Activated T-cell treated with anti-CD3 and anti-CD28 coated beads, Interleukin-2, amount 50 U/mL, for 24 hours (primary cell): ENCODE results near the gene KRT75.

ENCODE experiments used
- DNase-seq: peaks from one replicate; pipeline ENCODE4 v3.0.0-alpha.2; 2020
- H3K27ac Mint-ChIP-seq: 2 replicates; pipeline ENCODE4 v1.8.0; 2020; ENCODE audit warnings: mild to moderate bottlenecking, mixed read lengths
- H3K27me3 Mint-ChIP-seq: 2 replicates; pipeline ENCODE4 v1.8.0; 2020; ENCODE audit warnings: mixed read lengths
- H3K36me3 Mint-ChIP-seq: 2 replicates; pipeline ENCODE4 v1.8.0; 2020; ENCODE audit warnings: low read depth, mixed read lengths
- H3K4me1 Mint-ChIP-seq: 2 replicates; pipeline ENCODE4 v1.8.0; 2020; ENCODE audit warnings: low read depth, mixed read lengths
- H3K4me3 Mint-ChIP-seq: 2 replicates; pipeline ENCODE4 v1.8.0; 2020; ENCODE audit warnings: mild to moderate bottlenecking, moderate library complexity, mixed read lengths
- H3K9me3 Mint-ChIP-seq: 2 replicates; pipeline ENCODE4 v1.8.0; 2020; ENCODE audit warnings: mixed read lengths

Gene KRT75

DNA sequence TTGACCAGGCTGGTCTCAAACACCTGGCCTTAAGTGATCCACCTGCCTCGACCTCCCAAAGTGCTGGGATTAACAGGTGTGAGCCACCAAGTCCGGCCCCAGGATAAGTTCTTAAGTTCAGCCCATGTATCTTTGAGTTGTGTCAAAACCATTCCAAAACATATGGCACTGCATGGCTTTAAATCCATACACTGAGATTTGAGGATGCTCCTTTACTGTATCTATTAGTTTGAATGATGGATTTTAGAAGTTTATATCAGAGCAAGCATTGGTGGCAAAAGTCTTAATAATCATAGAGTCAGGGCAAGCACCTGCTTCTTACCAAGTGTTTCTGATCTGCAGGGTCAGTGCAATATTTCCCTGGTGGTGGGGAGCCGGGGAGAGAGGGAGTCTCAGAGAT, 11.7 kb upstream of the KRT75 start:
- no peak overlapping the region for H3K27ac Mint-ChIP-seq
- no peaks in the 10 kb centered on the region for H3K4me1 Mint-ChIP-seq
- H3K9me3 Mint-ChIP-seq, result no peaks in the 10 kb centered on the region
- H3K27me3 Mint-ChIP-seq, result peaks cover 50% of the 10 kb centered on the region
- DNase-seq, result no peak
- no peaks in the 10 kb centered on the region for H3K36me3 Mint-ChIP-seq
- no peak overlapping the region for H3K4me3 Mint-ChIP-seq

DNA sequence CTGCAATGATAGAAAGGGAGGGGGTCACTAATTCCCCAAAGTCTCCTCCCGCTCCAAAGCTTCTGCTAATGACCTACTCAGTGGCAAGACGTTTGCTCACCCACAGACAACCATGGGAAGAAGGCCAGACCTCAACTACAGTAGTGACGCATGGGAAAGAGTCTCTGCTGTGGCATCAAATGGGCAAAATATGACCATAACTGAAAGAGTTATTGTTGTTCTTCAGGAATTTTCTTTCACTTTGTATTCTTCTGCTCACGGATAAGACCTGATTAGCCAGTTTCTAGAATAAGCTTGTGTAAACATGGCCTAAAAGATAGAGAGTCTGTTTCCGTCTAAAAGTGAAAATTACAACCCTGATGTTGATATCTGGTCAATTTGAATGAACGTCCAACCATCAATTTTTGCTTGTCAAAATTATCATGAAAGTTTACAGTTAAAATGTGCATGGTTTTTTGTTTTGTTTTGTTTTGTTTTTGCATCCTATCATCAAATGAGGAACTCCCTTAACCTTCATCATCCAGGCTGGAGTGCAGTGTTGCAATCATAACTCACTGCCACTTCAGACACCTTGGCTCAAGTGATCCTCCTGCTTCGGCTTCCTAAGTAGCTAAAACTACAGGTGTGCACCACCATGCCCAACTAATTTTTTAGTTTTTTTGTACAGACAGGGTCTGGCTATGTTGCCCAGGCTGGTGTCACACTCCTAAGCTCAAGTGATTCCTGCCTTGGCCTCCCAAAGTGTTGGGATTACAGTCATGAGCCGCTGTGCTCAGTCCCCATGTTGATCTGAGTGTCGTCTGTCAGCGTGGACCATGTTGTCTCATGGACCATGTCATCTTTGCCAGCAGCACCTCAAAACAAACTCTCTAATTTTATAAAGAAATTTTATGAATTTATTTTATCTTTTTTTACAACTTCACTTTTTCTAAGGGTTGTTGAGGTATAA, 10.8 kb upstream of the KRT75 start:
- no peaks in the 10 kb centered on the region for H3K36me3 Mint-ChIP-seq
- H3K27ac Mint-ChIP-seq, result no peak overlapping the region
- H3K9me3 Mint-ChIP-seq, result no peaks in the 10 kb centered on the region
- peaks cover 49% of the 10 kb centered on the region for H3K27me3 Mint-ChIP-seq
- no peak overlapping the region for H3K4me3 Mint-ChIP-seq
- H3K4me1 Mint-ChIP-seq, result no peaks in the 10 kb centered on the region
- no peak for DNase-seq

GRCh38 chr12:52443966-52444365, 9.8 kb upstream of the KRT75 start:
- no peaks in the 10 kb centered on the region for H3K4me1 Mint-ChIP-seq
- no peak overlapping the region for H3K27ac Mint-ChIP-seq
- no peaks in the 10 kb centered on the region for H3K9me3 Mint-ChIP-seq
- no peaks in the 10 kb centered on the region for H3K36me3 Mint-ChIP-seq
- DNase-seq, result no peak
- peaks cover 49% of the 10 kb centered on the region for H3K27me3 Mint-ChIP-seq
- H3K4me3 Mint-ChIP-seq, result no peak overlapping the region

DNA sequence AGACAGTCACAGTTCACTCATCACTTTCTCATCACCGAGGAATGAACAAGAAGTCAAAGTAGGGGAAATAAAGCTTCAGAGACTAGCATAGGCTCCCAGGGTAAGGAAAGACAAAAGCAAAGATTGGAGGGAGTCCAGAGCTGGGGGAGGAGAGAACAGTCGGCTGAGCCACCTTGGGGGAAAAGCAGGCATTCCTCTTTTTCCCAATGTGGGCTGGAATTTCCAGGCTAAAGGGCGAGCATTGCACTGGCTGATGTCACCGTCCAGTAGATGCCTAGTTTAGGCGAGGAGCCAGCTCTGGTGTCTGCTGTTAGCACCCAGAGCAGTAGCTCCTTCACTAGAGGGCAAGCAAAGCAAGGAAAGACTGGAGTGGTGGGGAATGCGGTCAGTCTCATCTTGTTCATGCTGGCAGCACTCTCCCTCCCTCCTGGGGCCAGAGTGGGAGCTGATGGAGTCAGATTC, 8.5 kb upstream of the KRT75 start:
- Mint-ChIP-seq H3K27ac (no peak overlapping the region), H3K27me3 (peaks cover 49% of the 10 kb centered on the region), H3K36me3 (no peaks in the 10 kb centered on the region), H3K4me3 (no peak overlapping the region), H3K4me1 (no peaks in the 10 kb centered on the region), H3K9me3 (no peaks in the 10 kb centered on the region)
- DNase-seq, result no peak

DNA sequence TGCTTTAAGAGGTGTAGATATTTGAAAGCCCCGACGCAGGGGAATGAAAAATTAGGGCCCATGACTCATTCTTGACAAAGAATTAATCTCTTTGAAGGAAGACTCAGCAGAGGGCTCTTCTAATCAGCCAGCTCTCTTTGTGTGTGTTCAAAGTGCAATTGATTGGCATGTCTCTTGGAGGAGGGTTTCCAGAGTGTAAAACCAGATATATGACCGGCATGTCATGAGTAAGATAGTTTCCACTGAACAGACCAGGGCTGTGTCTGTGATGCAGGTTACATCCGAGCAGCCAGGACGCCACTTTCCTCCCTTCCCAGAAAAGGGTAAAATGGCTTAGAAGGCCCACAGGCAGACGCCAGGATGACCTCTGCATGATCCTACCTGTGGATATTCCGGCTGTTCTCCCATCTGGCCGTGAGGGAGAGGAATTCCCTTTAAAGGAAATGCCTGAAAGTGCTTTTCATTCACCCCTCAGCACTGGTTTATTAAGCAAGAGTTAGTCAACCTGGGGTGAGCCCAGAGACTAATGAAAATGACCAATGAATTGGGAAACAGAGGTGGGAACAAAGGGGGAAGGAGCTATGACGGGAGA, 7.2 kb upstream of the KRT75 start:
- no peak overlapping the region for H3K4me3 Mint-ChIP-seq
- H3K36me3 Mint-ChIP-seq, result no peaks in the 10 kb centered on the region
- no peaks in the 10 kb centered on the region for H3K4me1 Mint-ChIP-seq
- no peak for DNase-seq
- H3K27me3 Mint-ChIP-seq, result peaks cover 53% of the 10 kb centered on the region
- H3K27ac Mint-ChIP-seq, result no peak overlapping the region
- no peaks in the 10 kb centered on the region for H3K9me3 Mint-ChIP-seq

DNA sequence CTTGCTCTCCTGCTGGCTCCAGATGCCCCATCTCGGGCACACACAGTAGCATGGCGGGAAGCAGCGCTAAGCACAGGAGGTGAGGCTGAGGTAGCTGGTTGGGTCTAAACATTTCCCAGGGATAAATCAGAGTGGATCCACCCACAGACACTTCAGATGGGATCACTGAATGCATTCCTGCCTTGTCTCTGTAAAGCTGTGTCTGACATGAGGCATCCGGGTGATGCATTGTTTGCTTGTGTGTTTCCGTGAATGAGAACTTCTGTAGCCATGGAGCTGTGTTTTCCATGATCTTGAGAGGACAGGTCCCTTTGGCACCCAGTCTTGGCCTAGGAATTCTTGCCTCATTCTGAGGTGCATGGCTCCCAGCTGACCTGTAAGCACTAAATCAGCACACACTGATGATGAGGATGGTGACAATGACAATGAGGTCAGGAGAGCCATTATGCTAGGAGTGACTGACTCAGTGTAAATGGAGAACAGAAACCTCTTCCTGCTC, 6.7 kb upstream of the KRT75 start:
- no peak for DNase-seq
- Mint-ChIP-seq H3K9me3 (no peaks in the 10 kb centered on the region), H3K4me1 (no peaks in the 10 kb centered on the region), H3K36me3 (no peaks in the 10 kb centered on the region), H3K4me3 (no peak overlapping the region), H3K27me3 (peaks cover 51% of the 10 kb centered on the region), H3K27ac (no peak overlapping the region)

DNA sequence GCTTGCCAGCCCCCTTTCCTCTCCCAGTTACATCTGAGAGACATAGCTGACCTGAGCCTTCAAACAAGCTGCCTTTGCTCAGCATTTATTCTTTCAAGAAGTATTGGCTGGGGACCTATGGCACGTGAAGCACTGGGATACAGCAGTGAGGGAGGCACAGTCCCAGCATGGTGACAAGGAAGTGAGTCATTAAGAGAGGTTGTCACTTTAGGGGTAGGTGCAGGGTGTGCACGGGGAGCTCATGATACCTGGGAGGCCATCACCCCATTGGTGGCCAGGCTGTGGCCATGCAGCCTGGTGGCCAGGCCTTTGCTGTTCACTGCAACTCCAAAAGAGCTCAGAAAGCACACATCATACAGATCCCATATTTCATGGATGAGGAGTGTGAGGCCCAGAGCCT, 5.7 kb upstream of the KRT75 start:
- Mint-ChIP-seq H3K9me3 (no peaks in the 10 kb centered on the region), H3K4me1 (no peaks in the 10 kb centered on the region), H3K4me3 (no peak overlapping the region), H3K27me3 (peaks cover 49% of the 10 kb centered on the region), H3K36me3 (no peaks in the 10 kb centered on the region), H3K27ac (no peak overlapping the region)
- no peak for DNase-seq

- Mint-ChIP-seq H3K4me1 (no peaks in the 10 kb centered on the region), H3K27me3 (peaks cover 52% of the 10 kb centered on the region), H3K9me3 (no peaks in the 10 kb centered on the region), H3K4me3 (no peak overlapping the region), H3K27ac (no peak overlapping the region), H3K36me3 (no peaks in the 10 kb centered on the region)
- DNase-seq, result no peak
Measured at GRCh38 chr12:52439420-52439819, 5.2 kb upstream of the KRT75 start.

DNA sequence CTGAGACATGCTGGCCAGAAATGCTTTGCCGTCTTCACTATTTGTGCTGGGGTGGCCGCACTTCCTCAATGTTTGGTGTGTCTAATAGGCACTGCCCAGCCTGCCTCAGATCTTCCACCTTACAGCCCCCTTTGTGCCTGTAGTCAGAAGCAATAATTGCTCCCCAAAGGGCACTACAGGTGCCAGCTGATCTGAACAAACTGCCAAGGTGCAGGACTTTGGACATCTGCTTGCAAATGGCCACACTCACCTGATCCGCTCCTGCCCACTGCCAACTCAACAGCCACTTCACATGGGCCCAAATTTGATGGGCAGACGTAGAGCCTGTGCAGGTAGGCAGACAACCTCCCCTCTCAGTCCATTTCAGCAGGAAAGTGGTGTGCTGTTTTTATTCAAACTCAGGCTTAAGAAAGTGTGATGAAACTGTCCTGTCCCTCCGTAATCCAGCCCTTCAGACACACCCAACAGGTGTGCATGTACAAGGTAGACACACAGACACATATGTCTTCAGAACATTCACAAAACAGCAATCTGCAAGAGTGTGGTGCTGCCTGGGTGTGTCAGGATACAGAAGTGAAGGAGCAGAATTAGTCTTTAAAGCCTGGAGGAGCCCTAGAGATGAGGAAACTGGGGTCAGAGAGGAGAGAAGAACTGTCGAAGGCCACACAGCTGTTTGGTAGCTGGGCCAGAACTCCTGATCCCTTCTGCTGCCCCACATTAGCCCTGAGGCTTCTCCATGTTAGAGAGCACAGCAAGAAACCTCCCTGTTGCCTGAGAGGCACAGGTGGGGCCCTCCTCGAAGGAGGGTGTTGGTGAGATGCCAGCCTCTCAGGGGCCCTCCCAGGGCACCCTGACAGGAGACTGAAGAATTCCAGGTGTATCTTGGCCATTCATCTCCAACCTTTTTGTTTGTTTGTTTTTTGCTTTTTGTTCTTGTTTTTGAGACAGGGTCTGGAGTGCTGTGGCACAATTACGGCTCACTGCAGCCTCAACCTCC, 4.4 kb upstream of the KRT75 start:
- Mint-ChIP-seq H3K36me3 (no peaks in the 10 kb centered on the region), H3K27me3 (peaks cover 49% of the 10 kb centered on the region), H3K4me3 (no peak overlapping the region), H3K9me3 (no peaks in the 10 kb centered on the region), H3K27ac (no peak overlapping the region), H3K4me1 (no peaks in the 10 kb centered on the region)
- no peak for DNase-seq

DNA sequence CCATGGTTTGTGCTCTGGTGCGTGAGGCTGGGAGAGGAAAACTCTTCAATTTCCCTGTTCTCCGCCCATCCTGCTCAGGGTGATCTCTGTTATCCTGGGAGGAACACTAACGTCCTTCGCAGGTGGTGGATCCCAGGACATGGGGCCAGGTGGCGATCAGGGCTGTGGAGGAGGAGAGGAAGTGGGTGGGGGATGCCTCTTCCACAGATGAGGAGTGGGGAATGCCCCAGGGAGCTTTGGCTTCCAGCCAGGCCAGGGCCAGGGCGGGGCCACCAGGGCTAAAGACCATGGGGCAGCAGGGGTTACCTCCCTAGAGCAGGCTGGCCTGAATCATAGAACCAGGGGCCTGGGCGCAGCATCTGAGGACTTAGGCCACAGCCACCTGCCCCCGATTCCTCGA, 3.3 kb upstream of the KRT75 start:
- Mint-ChIP-seq H3K4me3 (no peak overlapping the region), H3K36me3 (no peaks in the 10 kb centered on the region), H3K27me3 (peaks cover 46% of the 10 kb centered on the region), H3K27ac (no peak overlapping the region), H3K4me1 (no peaks in the 10 kb centered on the region), H3K9me3 (no peaks in the 10 kb centered on the region)
- DNase-seq, result no peak

GRCh38 chr12:52436828-52437474, 2.8 kb upstream of the KRT75 start:
- Mint-ChIP-seq H3K27me3 (peaks cover 46% of the 10 kb centered on the region), H3K4me1 (no peaks in the 10 kb centered on the region), H3K9me3 (no peaks in the 10 kb centered on the region), H3K4me3 (no peak overlapping the region), H3K36me3 (no peaks in the 10 kb centered on the region), H3K27ac (no peak overlapping the region)
- no peak for DNase-seq

- no peak overlapping the region for H3K4me3 Mint-ChIP-seq
- H3K4me1 Mint-ChIP-seq, result no peaks in the 10 kb centered on the region
- H3K27me3 Mint-ChIP-seq, result peaks cover 44% of the 10 kb centered on the region
- DNase-seq, result no peak
- no peaks in the 10 kb centered on the region for H3K36me3 Mint-ChIP-seq
- H3K27ac Mint-ChIP-seq, result no peak overlapping the region
- no peaks in the 10 kb centered on the region for H3K9me3 Mint-ChIP-seq
Measured at GRCh38 chr12:52436000-52436827, 2.0 kb upstream of the KRT75 start.

DNA sequence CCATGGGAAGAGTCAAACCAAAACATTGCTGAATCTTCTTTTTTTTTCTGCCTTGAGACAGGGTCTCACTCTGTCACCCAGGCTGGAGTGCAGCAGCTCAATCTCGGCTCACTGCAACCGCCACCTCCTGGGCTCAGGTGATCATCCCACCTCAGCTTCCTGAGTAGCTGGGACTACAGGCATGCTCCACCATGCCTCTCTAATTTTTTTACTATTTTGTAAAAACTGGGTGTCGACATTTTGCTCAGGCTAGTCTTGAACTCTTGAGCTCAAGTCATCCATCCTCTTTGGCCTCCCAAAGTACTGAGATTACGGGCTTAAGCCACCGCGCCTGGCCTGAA, 1.5 kb upstream of the KRT75 start:
- Mint-ChIP-seq H3K4me3 (no peak overlapping the region), H3K9me3 (no peaks in the 10 kb centered on the region), H3K27ac (no peak overlapping the region), H3K4me1 (no peaks in the 10 kb centered on the region), H3K27me3 (peaks cover 44% of the 10 kb centered on the region), H3K36me3 (no peaks in the 10 kb centered on the region)
- no peak for DNase-seq
